GM19467 (cell line): ENCODE data around the gene RRN3.
"Not testable (repeated sequence)": the region's sequence is repeated elsewhere in the genome, so short reads cannot be mapped to it uniquely, and the experiment has no call there.

ENCODE experiments used
- ATAC-seq: cut with Tn5 transposase; IDR thresholded peaks from one replicate; pipeline ENCODE4 v1.9.1; 2021; ENCODE audit warnings: mild to moderate bottlenecking, moderate library complexity; ENCODE audit not compliant: unreplicated experiment

Gene RRN3

DNA sequence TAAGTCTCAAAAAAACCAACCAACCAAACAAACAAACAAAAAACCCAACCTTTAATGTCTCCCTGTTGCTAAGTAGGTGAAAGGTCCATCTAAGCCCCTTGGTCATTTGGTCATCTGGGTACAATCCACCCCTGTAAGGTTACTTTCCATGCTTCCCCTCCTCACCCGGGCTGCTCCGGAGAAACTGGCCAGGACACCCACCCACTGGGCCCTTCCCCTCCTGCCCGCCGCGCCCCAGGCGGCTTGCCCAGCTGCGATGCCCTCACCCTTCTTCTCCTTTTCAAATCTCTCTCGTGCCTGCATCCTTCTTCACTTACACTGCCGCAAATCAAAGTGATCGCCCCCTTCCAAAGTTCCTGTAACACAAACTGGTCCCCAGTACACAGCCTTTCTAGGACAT, 40.2 kb downstream of the RRN3 start:
- no peak for ATAC-seq

GRCh38 chr16:15052747-15053476, 41.2 kb downstream of the RRN3 start:
- ATAC-seq = no peak

DNA sequence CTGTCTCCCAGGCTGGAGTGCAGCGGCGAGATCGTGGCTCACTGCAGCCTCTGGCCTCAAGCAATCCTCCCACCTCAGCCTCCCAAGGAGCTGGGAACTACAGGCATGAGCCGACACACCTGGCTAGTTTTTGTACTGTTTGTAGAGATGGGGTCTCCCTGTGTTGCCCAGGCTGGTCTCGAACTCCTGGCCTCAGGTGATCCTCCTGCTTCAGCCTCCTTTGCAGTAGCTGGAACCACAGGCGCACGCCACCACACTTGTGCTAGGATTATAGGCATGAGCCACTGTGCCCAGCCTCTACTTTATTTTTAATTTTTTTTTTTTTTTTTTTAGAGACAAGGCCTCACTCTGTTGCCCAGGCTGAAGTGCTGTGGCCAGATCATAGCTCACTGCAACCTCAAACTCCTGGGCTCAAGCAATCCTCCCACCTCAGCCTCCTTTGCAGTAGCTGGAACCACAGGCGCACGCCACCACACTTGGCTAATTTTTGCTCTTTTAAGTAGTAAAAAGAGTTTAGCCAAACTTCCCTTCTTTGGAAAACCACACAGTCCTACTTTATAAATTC, 42.6 kb downstream of the RRN3 start:
- no peak for ATAC-seq

DNA sequence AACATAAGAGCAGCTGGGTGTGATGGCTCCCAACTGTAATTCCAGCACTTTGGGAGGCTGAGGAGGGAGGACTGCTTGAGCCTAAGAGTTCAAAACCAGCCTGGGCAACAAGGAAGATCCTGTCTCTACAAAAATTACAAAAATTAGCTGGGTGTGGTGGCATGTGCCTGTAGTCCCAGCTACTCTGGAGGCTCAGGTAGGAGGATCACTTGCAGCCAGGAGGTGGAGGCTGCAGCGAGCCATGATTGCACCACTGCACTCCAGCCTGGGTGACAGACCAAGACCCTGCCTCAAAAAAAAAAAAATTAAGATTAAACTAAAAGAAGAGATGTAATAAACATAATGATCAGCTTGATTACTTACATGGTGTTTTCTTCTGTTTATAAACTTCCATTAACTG, 43.6 kb downstream of the RRN3 start:
- ATAC-seq = not testable (repeated sequence)

DNA sequence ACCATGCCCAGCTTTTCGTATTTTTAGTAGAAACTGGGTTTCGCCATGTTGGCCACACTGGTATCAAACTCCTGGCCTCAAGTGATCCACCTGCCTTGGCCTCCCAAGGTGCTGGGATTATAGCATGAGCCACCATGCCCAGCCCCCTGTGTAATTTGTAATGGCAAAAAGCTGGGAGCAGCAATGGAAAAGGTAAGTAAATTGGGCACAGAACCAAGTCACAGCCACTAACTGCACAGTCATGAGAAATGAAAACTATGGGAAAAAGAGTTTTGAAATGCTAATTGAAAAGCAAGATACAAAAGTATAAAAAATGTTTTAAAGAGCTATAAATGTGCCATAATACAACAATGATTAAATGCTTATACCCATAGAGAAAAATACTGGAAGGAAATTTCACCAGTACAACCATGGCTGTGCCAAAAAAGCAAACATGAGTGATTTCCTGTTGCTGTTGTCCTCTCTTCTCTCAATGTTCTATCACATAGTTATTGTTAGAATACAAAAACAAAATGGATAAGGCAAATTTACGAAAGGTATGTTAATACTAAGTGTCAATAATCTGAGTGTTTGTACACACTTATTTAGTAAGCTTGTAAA, 44.4 kb downstream of the RRN3 start:
- ATAC-seq = no peak

DNA sequence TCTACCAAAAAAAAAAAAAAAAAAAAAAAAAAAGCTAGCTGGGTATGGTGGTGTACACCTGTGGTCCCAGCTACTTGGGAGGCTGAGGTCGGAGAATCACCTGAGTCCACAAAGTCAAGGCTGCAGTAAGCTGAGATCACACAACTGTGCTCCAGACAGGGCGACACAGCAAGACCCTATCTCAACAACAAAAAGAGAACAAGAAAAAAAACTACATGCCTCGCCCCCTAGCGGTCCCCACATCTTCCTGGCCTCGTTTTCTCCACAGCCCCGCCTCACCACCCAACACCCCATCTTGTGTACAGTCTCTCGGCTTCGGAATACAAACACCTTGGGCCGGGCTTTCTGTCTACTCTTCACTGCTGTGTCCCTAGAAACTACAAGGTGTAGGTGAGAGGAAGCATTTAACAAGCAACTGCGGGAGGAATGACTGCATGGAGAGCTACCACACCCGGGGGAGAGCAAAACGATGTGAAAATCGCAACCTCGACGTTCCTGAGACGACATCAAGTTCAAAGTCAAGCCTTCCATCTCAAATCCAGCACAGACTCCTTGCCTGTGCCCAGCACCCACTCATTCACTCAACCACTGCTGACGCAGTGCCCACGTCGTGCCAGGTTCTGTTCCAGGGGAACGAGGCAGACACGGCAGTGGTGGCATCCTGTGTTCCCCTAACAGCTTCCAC, 47.2 kb downstream of the RRN3 start:
- ATAC-seq = no peak

DNA sequence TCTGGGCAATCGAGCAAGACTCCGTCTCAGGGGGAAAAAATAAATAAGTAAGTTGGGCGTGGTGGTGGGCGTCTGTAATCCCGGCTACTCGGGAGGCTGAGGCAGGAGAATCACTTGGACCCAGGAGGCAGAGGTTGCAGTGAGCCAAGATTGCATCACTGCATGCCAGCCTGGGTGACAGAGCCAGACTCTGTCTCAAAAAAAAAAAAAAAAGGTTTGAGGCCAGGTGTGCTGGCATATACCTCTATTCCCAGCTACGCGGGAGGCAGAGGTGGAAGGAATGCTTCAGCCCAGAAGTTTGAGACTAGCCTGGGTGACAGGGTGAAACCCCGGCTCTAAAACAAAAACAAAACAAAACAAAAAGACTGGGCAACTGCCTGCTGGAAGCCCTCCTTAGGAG, 48.8 kb downstream of the RRN3 start:
- not testable (repeated sequence) for ATAC-seq

GRCh38 chr16:15044286-15044685, 49.8 kb downstream of the RRN3 start:
- ATAC-seq = no peak

DNA sequence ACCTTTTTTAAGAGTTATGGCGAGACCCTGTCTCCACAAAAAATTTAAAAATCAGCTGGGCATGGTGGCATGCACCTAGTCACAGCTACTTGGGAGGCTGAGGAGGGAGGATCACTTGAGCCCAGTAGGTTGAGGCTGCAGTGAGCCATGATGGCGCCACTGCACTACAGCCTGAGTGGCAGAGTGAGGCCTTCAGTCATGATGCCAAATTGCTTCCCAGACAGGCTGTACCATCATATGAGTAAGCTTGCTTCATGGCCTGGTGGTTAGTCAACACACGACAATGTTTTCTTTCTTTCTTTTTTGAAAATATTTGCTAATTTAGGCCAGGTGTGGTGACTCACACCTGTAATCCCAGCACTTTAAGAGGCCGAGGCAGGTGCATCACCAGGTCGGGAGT, 50.7 kb downstream of the RRN3 start:
- ATAC-seq = no peak

GRCh38 chr16:15041271-15042004, 52.6 kb downstream of the RRN3 start:
- no peak for ATAC-seq

GRCh38 chr16:15038689-15039088, 55.4 kb downstream of the RRN3 start:
- no peak for ATAC-seq

- ATAC-seq = no peak
Measured at GRCh38 chr16:15037745-15038144, 56.3 kb downstream of the RRN3 start.

DNA sequence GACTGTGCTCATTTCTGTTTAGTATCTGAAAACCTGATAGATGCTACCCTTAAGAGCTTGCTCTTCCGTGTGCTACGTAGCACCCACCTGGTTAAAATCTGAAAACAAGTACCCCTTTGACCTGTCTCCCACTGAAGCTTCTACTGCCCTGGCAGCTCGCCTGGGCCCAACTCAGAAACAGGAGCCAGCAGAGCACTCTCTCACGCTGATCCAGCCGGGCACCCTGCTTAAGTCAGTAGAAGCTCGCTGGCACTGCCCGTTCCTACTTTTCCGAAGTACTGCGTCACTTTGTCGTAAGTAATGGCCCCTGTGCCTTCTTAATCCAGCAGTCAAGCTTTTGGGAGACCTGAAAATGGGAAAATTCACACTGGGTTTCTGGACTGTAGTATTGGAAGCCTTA, 57.1 kb downstream of the RRN3 start:
- ATAC-seq = no peak

DNA sequence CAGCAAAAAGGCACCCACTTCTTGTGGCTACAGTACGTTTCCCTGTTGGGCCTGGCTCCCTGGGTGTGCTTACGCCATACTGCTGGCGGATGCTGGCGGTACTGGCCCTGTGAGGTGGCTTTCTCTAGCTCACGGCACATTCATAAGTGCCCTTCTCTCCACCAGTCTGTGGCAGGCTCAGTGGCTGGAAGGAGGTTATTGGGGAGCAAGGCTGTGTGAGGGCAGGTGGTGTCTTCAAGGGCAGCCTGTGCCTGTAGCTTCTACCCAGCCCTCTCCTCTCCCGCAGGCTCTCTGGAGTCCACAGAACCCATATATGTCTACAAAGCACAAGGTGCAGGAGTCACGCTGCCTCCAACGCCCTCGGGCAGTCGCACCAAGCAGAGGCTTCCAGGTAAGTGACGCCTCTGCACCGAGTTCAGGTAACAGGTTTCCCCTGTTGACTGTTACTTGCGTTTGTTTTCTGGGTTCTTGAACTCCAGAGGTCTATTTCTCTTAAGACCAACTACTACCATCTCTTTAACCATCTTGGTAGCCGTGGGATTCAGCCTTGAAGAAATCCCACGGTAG, 58.8 kb downstream of the RRN3 start:
- no peak for ATAC-seq

DNA sequence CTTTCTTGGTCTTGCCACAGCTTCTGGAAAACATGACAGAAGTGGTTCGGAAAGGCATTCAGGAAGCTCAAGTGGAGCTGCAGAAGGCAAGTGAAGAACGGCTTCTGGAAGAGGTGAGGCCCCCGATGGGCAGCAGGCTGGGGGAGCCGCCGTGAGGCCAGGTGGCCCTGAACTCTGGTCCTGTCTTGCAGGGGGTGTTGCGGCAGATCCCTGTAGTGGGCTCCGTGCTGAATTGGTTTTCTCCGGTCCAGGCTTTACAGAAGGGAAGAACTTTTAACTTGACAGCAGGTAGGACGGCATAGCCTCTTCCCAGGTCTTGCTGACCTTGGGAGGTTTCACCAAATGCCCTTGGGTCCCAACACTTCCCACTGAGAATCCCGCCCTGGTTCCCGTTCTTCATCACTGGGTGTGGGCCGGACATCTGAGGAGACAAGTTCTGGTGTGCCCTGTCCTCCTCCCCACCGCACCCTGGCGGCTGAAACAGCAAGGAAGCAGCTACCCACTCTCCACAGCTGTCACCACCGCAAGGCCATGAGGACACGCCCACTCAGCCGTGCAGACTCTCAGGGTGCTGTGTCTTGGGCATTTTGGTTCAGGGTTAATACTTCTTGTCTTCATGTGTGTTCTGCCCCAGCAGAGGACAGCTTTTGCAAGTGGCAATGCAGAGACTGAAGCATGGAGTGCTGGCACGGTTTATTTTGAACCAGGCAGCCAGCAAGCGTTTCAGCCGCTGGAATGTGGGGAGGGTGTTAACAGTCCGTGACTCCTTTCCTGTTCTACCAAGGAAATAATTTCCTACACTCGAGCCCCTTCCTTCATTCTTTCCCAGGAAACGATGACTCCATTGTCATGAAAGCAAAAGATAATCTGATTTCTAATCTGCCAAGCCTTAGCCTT, 59.6 kb downstream of the RRN3 start:
- no peak for ATAC-seq

GRCh38 chr16:15033309-15033707, 60.8 kb downstream of the RRN3 start:
- no peak for ATAC-seq

DNA sequence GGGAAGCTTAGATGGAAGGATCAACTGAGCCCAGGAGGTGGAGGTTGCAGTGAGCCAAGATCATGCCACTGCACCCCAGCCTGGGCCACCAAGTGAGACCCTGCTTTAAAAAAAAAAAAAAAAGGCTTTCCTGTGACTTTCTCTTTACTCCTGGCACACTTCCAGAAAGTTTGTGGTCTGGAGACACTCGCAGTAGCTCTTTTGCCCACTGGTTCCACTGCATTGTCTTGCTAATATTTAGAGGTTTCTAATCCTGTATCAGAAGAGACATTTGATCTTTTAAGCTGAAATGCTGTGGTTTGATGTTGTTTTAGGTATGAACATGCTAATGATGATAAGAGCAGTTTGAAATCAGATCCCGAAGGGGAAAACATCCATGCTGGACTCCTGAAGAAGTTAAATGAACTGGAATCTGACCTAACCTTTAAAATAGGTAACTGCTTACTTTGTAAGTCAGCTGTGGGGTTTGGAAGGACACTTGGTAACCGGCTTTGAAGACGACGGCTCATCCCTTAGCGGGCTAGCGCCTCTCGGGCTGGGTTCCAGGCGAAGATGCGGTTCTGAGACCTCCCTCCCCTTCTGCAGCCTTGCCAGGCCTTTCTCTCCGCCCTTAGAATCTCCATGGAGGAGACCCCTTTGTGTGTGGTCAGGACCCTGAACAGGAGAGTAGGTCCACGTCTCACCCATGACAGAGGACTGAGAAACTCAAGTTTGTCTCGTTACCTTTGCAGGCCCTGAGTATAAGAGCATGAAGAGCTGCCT, 61.3 kb downstream of the RRN3 start:
- ATAC-seq = no peak

GRCh38 chr16:15031586-15031985, 62.5 kb downstream of the RRN3 start:
- ATAC-seq = no peak

- ATAC-seq = no peak
Measured at GRCh38 chr16:15031179-15031578, 62.9 kb downstream of the RRN3 start.
